ENCODE measurements around the gene AGER. TPM values are rescaled to one million over a fixed set of nuclear protein-coding genes. Genes with fewer than 3 reads are reported as not detected.

AGER gene
- total RNA-seq, 1 donor from 2014 or later = 9.9 TPM

GRCh38 chr6:32140420-32141046, 43.5 kb downstream of the AGER start:
- peaks cover 2% of the 10 kb centered on the region for H3K36me3 Mint-ChIP-seq (ENCODE audit: low read depth, unreplicated experiment)
- TF ChIP-seq CTCF (IDR thresholded peaks at IDR 0.05; ENCODE audit: insufficient read depth, low read depth, low read length) (no peak), EZH2 (IDR thresholded peaks at IDR 0.05; ENCODE audit: insufficient read depth, low read length) (no peak)
- no peaks in the 10 kb centered on the region for H3K4me1 ChIP-seq (ENCODE audit: insufficient read depth, low read length)
- no peaks in the 10 kb centered on the region for H3K36me3 ChIP-seq (ENCODE audit: insufficient read depth, low read length)
- no peak overlapping the region for H3K4me3 ChIP-seq (ENCODE audit: insufficient read depth, low read depth, low read length)
- H3K27me3 ChIP-seq (ENCODE audit: insufficient read depth, low read length) = no peaks in the 10 kb centered on the region
- DNase-seq (ENCODE audit: low read depth) (no peak), FAIRE-seq (no peak)
- peaks cover 3% of the 10 kb centered on the region for H3K27me3 Mint-ChIP-seq (ENCODE audit: low read depth, unreplicated experiment)
- no peak overlapping the region for H3K27ac ChIP-seq (ENCODE audit: low read depth, low read length)
- H2AFZ ChIP-seq (ENCODE audit: low read depth, low read length) = no peak overlapping the region
- no peak overlapping the region for H3K9ac ChIP-seq (ENCODE audit: low read length)
- no peaks in the 10 kb centered on the region for H3K9me3 ChIP-seq (ENCODE audit: insufficient read depth, low read depth, low read length)
- H4K20me1 ChIP-seq (ENCODE audit: insufficient read depth, low read length) = no peaks in the 10 kb centered on the region
- H3K4me3 Mint-ChIP-seq (ENCODE audit: unreplicated experiment) = no peak overlapping the region
- H3K4me2 ChIP-seq (ENCODE audit: low read length) = no peak overlapping the region
- peaks cover 16% of the 10 kb centered on the region for H3K4me1 Mint-ChIP-seq (ENCODE audit: low read depth, unreplicated experiment)
- peak overlapping the region; percentile 10 for H3K27ac Mint-ChIP-seq (ENCODE audit: unreplicated experiment)
- no peaks in the 10 kb centered on the region for H3K79me2 ChIP-seq (ENCODE audit: insufficient read depth, low read length)
- H3K9me3 Mint-ChIP-seq (ENCODE audit: unreplicated experiment) = no peaks in the 10 kb centered on the region

- no peak overlapping the region for H3K4me3 Mint-ChIP-seq (ENCODE audit: unreplicated experiment)
- no peaks in the 10 kb centered on the region for H3K4me1 ChIP-seq (ENCODE audit: insufficient read depth, low read length)
- H3K36me3 Mint-ChIP-seq (ENCODE audit: low read depth, unreplicated experiment) = peaks cover 2% of the 10 kb centered on the region
- no peak overlapping the region for H3K9ac ChIP-seq (ENCODE audit: low read length)
- H3K36me3 ChIP-seq (ENCODE audit: insufficient read depth, low read length) = no peaks in the 10 kb centered on the region
- peaks cover 16% of the 10 kb centered on the region for H3K4me1 Mint-ChIP-seq (ENCODE audit: low read depth, unreplicated experiment)
- H3K27ac Mint-ChIP-seq (ENCODE audit: unreplicated experiment) = peak overlapping the region; percentile 31
- H3K9me3 ChIP-seq (ENCODE audit: insufficient read depth, low read depth, low read length) = no peaks in the 10 kb centered on the region
- H3K27me3 Mint-ChIP-seq (ENCODE audit: low read depth, unreplicated experiment) = peaks cover 3% of the 10 kb centered on the region
- TF ChIP-seq EZH2 (IDR thresholded peaks at IDR 0.05; ENCODE audit: insufficient read depth, low read length) (no peak), CTCF (IDR thresholded peaks at IDR 0.05; ENCODE audit: insufficient read depth, low read depth, low read length) (no peak)
- FAIRE-seq (no peak), DNase-seq (ENCODE audit: low read depth) (no peak)
- H2AFZ ChIP-seq (ENCODE audit: low read depth, low read length) = no peak overlapping the region
- H3K4me3 ChIP-seq (ENCODE audit: insufficient read depth, low read depth, low read length) = no peak overlapping the region
- no peak overlapping the region for H3K27ac ChIP-seq (ENCODE audit: low read depth, low read length)
- no peaks in the 10 kb centered on the region for H4K20me1 ChIP-seq (ENCODE audit: insufficient read depth, low read length)
- H3K79me2 ChIP-seq (ENCODE audit: insufficient read depth, low read length) = no peaks in the 10 kb centered on the region
- H3K27me3 ChIP-seq (ENCODE audit: insufficient read depth, low read length) = no peaks in the 10 kb centered on the region
- no peak overlapping the region for H3K4me2 ChIP-seq (ENCODE audit: low read length)
- no peaks in the 10 kb centered on the region for H3K9me3 Mint-ChIP-seq (ENCODE audit: unreplicated experiment)
These were observed 44.5 kb downstream of the AGER start for GRCh38 chr6:32139590-32139989.

GRCh38 chr6:32137454-32137853, 46.6 kb downstream of the AGER start:
- H3K27me3 ChIP-seq (ENCODE audit: insufficient read depth, low read length) = no peaks in the 10 kb centered on the region
- H2AFZ ChIP-seq (ENCODE audit: low read depth, low read length) = no peak overlapping the region
- Mint-ChIP-seq H3K27me3 (ENCODE audit: low read depth, unreplicated experiment) (peaks cover 3% of the 10 kb centered on the region), H3K4me3 (ENCODE audit: unreplicated experiment) (no peak overlapping the region), H3K9me3 (ENCODE audit: unreplicated experiment) (no peaks in the 10 kb centered on the region), H3K36me3 (ENCODE audit: low read depth, unreplicated experiment) (peaks cover 2% of the 10 kb centered on the region), H3K4me1 (ENCODE audit: low read depth, unreplicated experiment) (peaks cover 19% of the 10 kb centered on the region), H3K27ac (ENCODE audit: unreplicated experiment) (no peak overlapping the region)
- H3K9ac ChIP-seq (ENCODE audit: low read length) = no peak overlapping the region
- H4K20me1 ChIP-seq (ENCODE audit: insufficient read depth, low read length) = no peaks in the 10 kb centered on the region
- H3K4me1 ChIP-seq (ENCODE audit: insufficient read depth, low read length) = no peaks in the 10 kb centered on the region
- H3K4me3 ChIP-seq (ENCODE audit: insufficient read depth, low read depth, low read length) = no peak overlapping the region
- no peaks in the 10 kb centered on the region for H3K79me2 ChIP-seq (ENCODE audit: insufficient read depth, low read length)
- no peak overlapping the region for H3K27ac ChIP-seq (ENCODE audit: low read depth, low read length)
- no peaks in the 10 kb centered on the region for H3K36me3 ChIP-seq (ENCODE audit: insufficient read depth, low read length)
- DNase-seq (ENCODE audit: low read depth) (no peak), FAIRE-seq (no peak)
- TF ChIP-seq EZH2 (IDR thresholded peaks at IDR 0.05; ENCODE audit: insufficient read depth, low read length) (no peak), CTCF (IDR thresholded peaks at IDR 0.05; ENCODE audit: insufficient read depth, low read depth, low read length) (no peak)
- H3K4me2 ChIP-seq (ENCODE audit: low read length) = no peak overlapping the region
- H3K9me3 ChIP-seq (ENCODE audit: insufficient read depth, low read depth, low read length) = no peaks in the 10 kb centered on the region

Measured in astrocyte (in vitro differentiated cells and primary cell).